Measurements from ENCODE around the gene ADAT1.

The ADAT1 gene

GRCh38 chr16:75573955-75574354, 49.1 kb downstream of the ADAT1 start:
- Histone ChIP-seq H3K9me3 (ENCODE audit: control insufficient read depth, low read length) (no peaks in the 10 kb centered on the region), H3K27ac (no peak overlapping the region), H3K36me3 (ENCODE audit: control insufficient read depth, insufficient read depth, low read length) (no peaks in the 10 kb centered on the region), H3K9ac (no peak overlapping the region), H3K4me1 (no peaks in the 10 kb centered on the region), H2AFZ (no peak overlapping the region), H3K4me3 (ENCODE audit: low read depth, low read length) (no peak overlapping the region), H3K79me2 (peaks cover 23% of the 10 kb centered on the region), H3K27me3 (ENCODE audit: control insufficient read depth, insufficient read depth, low read length) (no peaks in the 10 kb centered on the region), H3K4me2 (ENCODE audit: low read length) (no peak overlapping the region)
- TF ChIP-seq, protein P1, sequence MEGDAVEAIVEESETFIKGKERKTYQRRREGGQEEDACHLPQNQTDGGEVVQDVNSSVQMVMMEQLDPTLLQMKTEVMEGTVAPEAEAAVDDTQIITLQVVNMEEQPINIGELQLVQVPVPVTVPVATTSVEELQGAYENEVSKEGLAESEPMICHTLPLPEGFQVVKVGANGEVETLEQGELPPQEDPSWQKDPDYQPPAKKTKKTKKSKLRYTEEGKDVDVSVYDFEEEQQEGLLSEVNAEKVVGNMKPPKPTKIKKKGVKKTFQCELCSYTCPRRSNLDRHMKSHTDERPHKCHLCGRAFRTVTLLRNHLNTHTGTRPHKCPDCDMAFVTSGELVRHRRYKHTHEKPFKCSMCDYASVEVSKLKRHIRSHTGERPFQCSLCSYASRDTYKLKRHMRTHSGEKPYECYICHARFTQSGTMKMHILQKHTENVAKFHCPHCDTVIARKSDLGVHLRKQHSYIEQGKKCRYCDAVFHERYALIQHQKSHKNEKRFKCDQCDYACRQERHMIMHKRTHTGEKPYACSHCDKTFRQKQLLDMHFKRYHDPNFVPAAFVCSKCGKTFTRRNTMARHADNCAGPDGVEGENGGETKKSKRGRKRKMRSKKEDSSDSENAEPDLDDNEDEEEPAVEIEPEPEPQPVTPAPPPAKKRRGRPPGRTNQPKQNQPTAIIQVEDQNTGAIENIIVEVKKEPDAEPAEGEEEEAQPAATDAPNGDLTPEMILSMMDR (IDR thresholded peaks at IDR 0.05), result no peak

DNA sequence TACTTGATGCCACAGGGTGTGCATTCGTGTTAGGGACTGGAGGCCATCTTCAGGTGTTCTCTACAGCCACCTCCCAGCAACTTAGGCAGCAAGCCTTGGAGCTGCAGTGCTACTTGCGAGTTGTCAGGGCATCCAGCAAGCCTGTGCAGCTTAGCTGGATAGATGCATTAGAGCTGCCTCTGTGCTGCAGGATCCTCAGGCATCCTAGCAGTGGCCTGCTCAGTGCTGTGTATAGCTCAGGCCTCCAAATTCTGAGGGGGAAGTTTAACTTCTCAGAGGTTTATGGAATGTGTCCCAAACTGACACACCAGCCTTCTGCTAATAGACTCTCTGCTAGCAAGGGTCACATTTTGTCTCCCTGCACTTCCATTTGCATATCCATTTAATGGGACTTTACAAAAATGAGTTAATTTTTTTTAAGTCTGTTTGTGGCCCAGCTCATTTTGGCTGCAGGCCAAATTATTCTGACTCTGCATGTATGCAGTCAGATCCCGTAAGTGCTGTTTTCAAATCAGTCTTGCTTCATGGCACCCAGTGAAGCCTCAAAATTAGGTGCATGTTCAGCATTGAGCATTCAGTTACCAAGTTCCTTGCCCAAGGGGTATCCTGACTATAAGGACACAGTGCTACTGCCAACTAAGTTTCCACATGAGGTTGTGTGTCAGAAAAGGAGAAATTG, 50.1 kb downstream of the ADAT1 start:
- H3K9ac ChIP-seq, result no peak overlapping the region
- H3K9me3 ChIP-seq (ENCODE audit: control insufficient read depth, low read length), result no peaks in the 10 kb centered on the region
- no peak overlapping the region for H3K4me3 ChIP-seq (ENCODE audit: low read depth, low read length)
- H3K27ac ChIP-seq, result no peak overlapping the region
- H2AFZ ChIP-seq, result no peak overlapping the region
- no peaks in the 10 kb centered on the region for H3K36me3 ChIP-seq (ENCODE audit: control insufficient read depth, insufficient read depth, low read length)
- H3K79me2 ChIP-seq, result peaks cover 31% of the 10 kb centered on the region
- no peaks in the 10 kb centered on the region for H3K27me3 ChIP-seq (ENCODE audit: control insufficient read depth, insufficient read depth, low read length)
- no peaks in the 10 kb centered on the region for H3K4me1 ChIP-seq
- no peak overlapping the region for H3K4me2 ChIP-seq (ENCODE audit: low read length)
- TF ChIP-seq, protein P1 (IDR thresholded peaks at IDR 0.05), result no peak

DNA sequence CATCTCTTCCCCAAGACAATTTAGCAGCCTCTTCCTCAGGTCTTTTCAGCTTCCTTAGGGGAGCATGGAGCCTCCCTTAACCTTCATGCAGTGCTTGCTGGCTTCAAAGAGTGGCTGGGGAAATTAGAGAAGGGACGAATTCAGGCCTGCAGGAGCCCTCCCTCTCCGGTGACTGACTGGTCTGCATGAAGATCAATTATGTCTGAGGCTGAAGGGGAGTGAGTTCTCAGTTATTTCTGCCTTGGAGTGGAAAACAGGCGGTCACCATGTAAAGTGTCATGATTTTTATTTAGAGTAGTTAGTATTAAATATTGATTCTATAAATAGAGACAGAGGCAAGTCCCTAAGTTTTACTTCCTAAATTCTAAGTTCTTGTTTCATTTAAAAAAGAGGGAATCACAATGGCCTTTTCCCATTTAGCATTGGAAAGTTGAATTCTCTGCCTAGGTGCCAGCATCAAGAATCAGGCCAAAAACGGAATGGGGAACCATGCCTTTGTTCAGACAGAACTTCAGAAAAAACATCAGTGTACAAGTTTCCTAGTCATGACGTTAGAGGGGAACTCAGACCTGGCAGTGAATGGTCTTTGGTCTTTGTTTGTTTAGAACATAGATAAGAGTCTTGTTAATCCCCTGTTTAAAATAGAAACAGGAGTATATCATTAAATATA, 52.5 kb downstream of the ADAT1 start:
- Histone ChIP-seq H3K4me2 (ENCODE audit: low read length) (no peak overlapping the region), H3K36me3 (ENCODE audit: control insufficient read depth, insufficient read depth, low read length) (no peaks in the 10 kb centered on the region), H3K79me2 (peaks cover 46% of the 10 kb centered on the region), H2AFZ (no peak overlapping the region), H3K9me3 (ENCODE audit: control insufficient read depth, low read length) (no peaks in the 10 kb centered on the region), H3K4me3 (ENCODE audit: low read depth, low read length) (no peak overlapping the region), H3K9ac (no peak overlapping the region), H3K4me1 (no peaks in the 10 kb centered on the region), H3K27me3 (ENCODE audit: control insufficient read depth, insufficient read depth, low read length) (no peaks in the 10 kb centered on the region), H3K27ac (no peak overlapping the region)
- TF ChIP-seq, protein P1 (IDR thresholded peaks at IDR 0.05), result no peak

GRCh38 chr16:75567911-75568310, 55.2 kb downstream of the ADAT1 start:
- no peak overlapping the region for H3K9ac ChIP-seq
- no peak overlapping the region for H2AFZ ChIP-seq
- peaks cover 42% of the 10 kb centered on the region for H3K79me2 ChIP-seq
- TF ChIP-seq, protein P1 (IDR thresholded peaks at IDR 0.05), result no peak
- H3K27me3 ChIP-seq (ENCODE audit: control insufficient read depth, insufficient read depth, low read length), result no peaks in the 10 kb centered on the region
- H3K4me2 ChIP-seq (ENCODE audit: low read length), result no peak overlapping the region
- no peaks in the 10 kb centered on the region for H3K36me3 ChIP-seq (ENCODE audit: control insufficient read depth, insufficient read depth, low read length)
- no peak overlapping the region for H3K27ac ChIP-seq
- no peak overlapping the region for H3K4me3 ChIP-seq (ENCODE audit: low read depth, low read length)
- H3K9me3 ChIP-seq (ENCODE audit: control insufficient read depth, low read length), result no peaks in the 10 kb centered on the region
- no peaks in the 10 kb centered on the region for H3K4me1 ChIP-seq

Data from parathyroid adenoma (tissue), 2 donors.